HS-5 (cell line): ENCODE results near the gene D2HGDH.
A peak's percentile ranks its signal among the peaks of the same experiment; 100 is the strongest.
"Not testable (repeated sequence)": the region's sequence is repeated elsewhere in the genome, so short reads cannot be mapped to it uniquely, and the experiment has no call there.

ENCODE experiments used
- DNase-seq: peaks from one replicate; pipeline ENCODE4 v3.0.0-alpha.2; 2012; ENCODE audit warnings: low read depth

The D2HGDH gene

GRCh38 chr2:241724975-241725870 is 9.2 kb upstream of the D2HGDH start:
- no peak for DNase-seq

- no peak for DNase-seq
Measured at GRCh38 chr2:241726459-241726858, 8.0 kb upstream of the D2HGDH start.

DNA sequence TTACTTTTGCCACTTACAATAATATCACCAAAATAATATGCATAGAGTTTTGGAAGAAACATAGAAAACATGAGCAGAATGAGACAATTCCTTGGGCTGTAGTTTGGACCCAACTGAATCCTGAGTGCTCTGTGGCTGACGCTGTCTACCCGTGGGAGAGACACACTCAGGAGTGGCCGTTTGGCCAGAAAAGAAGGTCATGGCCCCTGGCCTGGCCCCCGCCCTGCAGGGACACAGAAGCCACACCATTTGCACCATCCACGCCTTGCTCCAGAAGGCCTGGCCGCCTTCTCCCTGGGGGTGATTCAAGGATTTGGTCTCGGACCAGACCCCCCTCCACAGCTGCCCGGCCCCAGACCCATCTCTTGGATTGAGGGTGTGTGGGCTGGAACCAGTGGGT is 6.4 kb upstream of the D2HGDH start:
- no peak for DNase-seq

DNA sequence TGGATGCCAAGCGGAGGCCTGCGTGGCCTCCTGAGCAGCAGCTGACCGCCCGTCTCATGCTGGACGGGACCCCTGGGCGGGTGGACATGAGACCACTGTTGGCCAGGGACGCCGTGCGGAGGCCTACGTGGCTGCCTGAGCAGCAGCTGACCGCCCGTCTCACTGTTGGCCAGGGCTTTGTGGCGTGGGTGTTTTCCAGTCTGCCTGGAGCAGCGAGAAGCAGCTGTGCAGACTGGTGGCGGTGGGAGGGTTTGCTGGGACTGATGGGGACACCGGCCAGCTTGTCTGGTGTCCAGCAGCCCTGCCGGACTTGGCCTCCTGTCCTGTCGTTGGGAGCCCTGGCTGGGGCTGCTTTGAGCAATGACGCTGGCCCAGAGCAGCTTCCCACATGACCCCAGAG is 5.8 kb upstream of the D2HGDH start:
- DNase-seq: no peak

- DNase-seq: no peak
Measured at GRCh38 chr2:241729868-241730267, 4.6 kb upstream of the D2HGDH start.

DNA sequence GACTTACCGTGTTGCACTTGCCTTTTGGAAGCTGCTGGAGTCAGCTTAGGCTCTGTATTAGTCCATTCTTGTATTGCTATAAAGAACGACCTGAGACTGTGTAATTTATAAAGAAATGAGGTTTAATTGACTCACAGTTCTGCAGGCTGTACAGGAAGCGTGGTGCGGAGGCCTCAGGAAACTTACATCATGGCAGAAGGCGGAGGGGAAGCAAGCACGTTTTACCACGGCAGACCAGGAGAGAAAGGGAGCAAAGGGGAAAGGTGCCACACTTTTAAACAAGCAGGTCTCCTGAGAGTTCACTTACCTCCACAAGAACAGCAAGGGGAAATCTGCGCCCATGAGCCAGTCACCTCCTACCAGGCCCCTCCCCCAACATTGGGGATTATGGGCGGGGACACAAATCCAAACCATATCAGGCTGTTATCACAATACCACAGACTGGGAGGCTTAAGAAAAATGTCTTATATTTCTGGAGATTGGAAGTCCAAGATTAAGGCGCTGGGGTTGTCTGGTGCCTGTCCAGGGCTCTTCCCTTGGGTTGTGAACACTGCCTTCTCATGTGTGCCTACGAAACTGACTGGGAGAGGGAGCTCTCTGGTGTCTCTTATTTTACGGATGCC is 3.6 kb upstream of the D2HGDH start:
- no peak for DNase-seq

DNA sequence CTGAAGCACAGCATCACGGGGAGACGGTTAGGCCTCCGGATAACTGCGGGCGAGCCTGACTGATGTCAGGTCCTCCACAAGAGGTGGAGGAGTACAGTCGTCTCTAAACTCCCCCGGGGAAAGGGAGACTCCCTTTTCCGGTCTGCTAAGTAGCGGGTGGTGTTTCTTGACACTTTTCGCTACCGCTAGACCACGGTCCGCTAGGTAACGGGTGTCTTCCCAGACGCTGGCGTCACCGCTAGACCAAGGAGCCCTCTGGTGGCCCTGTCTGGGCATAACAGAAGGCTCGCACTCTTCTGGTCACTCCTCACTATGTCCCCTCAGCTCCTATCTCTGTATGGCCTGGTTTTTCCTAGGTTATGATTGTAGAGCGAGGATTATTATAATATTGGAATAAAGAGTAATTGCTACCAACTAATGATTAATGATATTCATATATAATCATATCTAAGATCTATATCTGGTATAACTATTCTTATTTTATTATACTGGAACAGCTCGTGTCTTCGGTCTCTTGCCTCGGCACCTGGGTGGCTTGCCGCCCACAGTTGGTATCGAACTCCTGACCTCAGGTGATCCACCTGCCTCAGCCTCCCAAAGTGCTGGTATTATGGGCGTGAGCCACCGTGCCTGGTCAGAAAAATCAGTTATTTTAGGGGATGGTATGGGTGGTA is 1.8 kb upstream of the D2HGDH start:
- not testable (repeated sequence) for DNase-seq

DNA sequence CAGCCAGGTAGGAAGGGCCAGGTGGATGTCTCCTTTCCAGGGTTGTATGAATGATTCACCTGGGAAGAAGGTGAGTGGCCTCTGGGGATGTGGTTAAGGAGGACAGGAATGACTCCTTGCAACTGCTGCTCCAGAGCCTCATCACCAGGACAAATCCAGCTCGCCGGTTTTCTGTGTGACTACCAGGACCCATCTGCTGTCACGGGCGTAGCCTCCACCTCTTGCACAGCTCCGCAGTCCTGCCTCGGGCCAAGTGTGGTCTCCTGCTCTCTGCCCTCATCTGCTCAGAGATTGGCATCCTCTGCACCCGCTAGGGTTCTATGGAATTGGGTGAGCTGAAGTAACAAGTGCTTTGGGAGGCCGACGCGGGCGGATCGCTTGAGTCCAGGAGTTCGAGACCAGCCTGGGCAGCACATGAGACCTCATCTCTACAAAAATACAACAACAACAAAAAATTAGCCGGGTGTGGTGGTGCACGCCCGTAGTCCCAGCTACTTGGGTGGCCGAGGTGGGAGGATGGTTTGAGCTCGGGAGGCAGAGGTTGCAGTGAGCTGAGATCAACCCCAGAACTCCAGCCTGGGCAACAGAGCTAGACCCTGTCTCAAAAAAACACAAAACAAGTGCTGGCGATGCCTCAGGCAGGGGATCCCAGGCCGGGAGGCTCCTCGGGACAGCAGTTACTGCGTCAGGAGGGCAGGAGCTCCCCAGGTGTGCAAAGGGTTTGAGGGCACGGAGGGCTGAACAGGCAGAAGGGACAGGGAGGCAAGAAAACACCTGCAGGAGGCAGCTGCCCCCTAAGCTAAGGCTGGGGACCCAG is 831 bp upstream of the D2HGDH start:
- DNase-seq: no peak

DNA sequence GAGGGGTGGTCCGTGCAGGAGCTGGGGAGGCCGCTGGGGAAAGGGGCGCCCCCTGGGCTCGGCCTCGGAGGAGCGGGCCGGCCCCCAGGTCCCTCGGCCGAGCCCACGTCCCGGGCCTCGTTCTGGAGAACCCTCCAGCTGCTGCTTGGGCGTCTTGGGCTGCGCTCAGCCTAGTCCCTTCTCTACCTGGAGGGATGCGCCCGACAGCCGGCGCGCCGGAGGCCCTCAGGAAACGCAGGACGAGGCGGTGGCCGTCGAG is 293 bp upstream of the D2HGDH start:
- no peak for DNase-seq

DNA sequence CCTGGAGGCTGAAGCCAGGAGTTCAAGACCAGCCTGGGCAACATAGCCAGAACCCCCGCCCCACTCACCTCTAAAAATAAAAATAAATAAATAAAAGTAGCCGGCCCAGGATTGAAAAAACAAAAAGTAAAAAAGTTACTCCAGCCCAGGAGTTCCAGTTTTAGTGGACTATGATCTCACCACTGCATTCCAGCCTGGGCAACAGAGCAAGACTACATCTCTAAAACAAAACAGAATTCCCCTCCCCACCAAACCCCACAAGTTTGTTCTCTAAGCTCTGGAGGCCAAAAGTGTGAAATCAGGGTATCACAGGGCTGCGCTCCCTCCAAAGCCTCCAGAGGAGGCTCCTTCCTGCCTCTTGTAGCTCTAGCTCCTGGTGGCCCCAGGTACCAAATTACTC is 1.7 kb downstream of the D2HGDH start:
- DNase-seq: no peak

GRCh38 chr2:241738040-241738686 is 3.7 kb downstream of the D2HGDH start:
- no peak for DNase-seq

DNA sequence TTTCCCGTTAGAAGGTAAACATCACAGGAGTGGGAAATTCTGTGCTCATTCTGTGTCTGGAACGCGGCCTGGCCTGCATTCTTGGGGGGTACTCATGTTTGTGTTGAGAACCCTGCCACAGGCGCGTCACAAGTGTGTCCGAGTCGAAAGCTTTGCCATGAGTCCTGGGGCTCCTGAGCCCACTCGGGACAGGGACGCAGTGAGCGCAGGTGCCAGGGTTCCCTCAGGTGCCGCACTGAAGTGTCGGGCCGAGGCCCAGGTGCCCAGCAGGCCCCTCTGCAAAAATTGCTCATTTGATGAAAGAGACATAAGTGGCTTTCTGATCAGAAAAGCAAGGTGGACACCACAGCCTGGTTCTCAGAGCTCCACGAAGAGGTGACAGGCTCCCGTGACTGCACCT is 4.7 kb downstream of the D2HGDH start:
- no peak for DNase-seq

- no peak for DNase-seq
Measured at GRCh38 chr2:241739651-241740050, 5.2 kb downstream of the D2HGDH start.

DNA sequence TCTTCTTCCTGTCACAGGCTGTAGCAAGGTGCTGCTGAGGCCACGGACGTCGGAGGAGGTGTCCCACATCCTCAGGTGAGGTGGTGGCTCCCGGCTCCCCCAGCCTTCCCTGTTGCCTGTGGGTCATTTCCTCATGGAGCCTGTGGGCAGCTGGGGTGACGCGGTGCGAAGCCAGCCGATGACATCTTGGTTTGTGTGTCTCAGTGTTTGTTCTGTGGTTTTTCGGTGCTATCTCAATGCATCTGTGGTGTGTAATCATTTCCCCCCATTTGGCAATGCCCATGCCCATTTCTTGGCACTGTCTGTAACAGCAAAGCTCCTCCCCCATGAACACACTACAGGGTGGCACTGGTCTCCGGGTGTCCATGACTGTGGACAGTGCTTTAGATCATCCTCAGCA is 6.6 kb downstream of the D2HGDH start:
- DNase-seq: peak; percentile 13

DNA sequence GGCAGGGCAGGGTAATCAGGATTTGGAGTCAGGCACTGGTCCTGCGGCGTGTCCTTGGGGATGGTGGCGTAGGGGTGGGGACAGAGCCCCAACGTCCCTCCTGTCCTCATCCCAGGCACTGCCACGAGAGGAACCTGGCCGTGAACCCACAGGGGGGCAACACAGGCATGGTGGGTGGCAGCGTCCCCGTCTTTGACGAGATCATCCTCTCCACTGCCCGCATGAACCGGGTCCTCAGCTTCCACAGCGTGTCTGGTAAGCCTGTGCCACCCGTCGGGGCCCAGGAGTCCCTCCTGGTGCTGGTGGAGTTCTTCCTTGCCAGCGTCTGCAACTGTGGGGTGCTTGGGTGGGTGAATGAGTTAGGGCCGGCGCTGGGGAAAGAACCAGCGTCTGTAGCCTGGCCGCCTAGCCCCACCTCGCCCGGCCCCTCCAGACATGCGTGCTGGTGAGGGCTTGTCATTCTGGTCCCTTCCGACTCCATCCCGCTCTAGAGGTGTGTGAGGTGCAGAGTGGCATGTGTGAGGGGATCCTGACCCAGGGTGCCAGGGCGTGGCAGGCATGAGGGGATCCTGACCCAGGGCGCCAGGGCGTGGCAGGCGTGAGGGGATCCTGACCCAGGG is 8.0 kb downstream of the D2HGDH start:
- DNase-seq: no peak

GRCh38 chr2:241743008-241743407 is 8.6 kb downstream of the D2HGDH start:
- not testable (repeated sequence) for DNase-seq

- DNase-seq: no peak
Measured at GRCh38 chr2:241743620-241744019, 9.2 kb downstream of the D2HGDH start.

GRCh38 chr2:241744028-241744754 is 9.8 kb downstream of the D2HGDH start:
- DNase-seq: no peak

GRCh38 chr2:241745276-241745675 is 10.8 kb downstream of the D2HGDH start:
- no peak for DNase-seq

DNA sequence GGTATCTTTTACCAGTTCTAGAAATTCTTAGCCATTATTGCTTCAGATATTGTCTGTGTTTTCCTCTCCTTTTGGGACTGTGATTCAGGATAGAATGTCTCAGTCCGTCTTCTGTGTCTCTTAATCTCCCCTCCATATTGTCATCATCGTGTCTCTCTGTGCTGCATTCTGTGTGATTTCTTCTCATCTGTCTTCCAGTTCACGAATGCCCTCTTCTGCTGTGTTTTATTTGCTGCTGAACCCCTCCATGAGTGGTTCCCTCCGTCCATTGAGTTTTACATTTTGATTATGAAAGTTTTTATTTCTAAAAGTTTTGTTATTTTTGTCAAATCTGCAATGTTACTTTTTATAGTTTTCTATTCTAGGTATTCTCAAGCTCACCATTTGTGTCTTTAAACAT is 11.7 kb downstream of the D2HGDH start:
- no peak for DNase-seq
